Small intestine (tissue), 7 donors: ENCODE data around the gene ANG. TPM values are rescaled to one million over a fixed set of nuclear protein-coding genes. Genes with fewer than 3 reads are reported as not detected.

Experiments
- DNase-seq, 2 donors: peaks; one replicate each; pipeline versions ENCODE4 v3.0.0 to v3.0.0-alpha.2; 2013
- FAIRE-seq: peaks from 2 replicates; lab custom pipeline; 2012; peaks lifted over from hg19 to GRCh38; lab: Jason Lieb, UNC
- H3K27ac ChIP-seq, 3 donors: one replicate each; pipeline ENCODE4 v1.5.1; 2013; ENCODE audit warnings: low read length in 2 of 3, mild to moderate bottlenecking in 2 of 3, control low read depth in 1 of 3, inconsistent platforms in 1 of 3, low read depth in 1 of 3, moderate library complexity in 1 of 3
- H3K27me3 ChIP-seq, 3 donors: one replicate each; pipeline ENCODE4 v1.6.1; 2013; ENCODE audit warnings: low read length in 3 of 3, inconsistent platforms in 1 of 3; ENCODE audit not compliant: control insufficient read depth in 3 of 3, insufficient read depth in 3 of 3
- H3K36me3 ChIP-seq, 3 donors: one replicate each; pipeline ENCODE4 v1.6.1; 2013; ENCODE audit warnings: low read length in 3 of 3, inconsistent platforms in 1 of 3, low read depth in 1 of 3, mild to moderate bottlenecking in 1 of 3, moderate library complexity in 1 of 3; ENCODE audit not compliant: control insufficient read depth in 3 of 3, insufficient read depth in 2 of 3
- H3K4me1 ChIP-seq, 3 donors: one replicate each; pipeline ENCODE4 v1.6.1; 2013; ENCODE audit warnings: low read length in 2 of 3, inconsistent platforms in 1 of 3, low read depth in 1 of 3, mild to moderate bottlenecking in 1 of 3, moderate library complexity in 1 of 3; ENCODE audit not compliant: control insufficient read depth in 3 of 3, insufficient read depth in 2 of 3
- H3K4me3 ChIP-seq, 3 donors: one replicate each; pipeline ENCODE4 v1.5.1; 2013; ENCODE audit warnings: low read length in 3 of 3, control low read depth in 1 of 3, inconsistent platforms in 1 of 3, low read depth in 1 of 3, mild to moderate bottlenecking in 1 of 3, moderate library complexity in 1 of 3
- H3K9me3 ChIP-seq, 2 donors: one replicate each; pipeline ENCODE4 v1.6.1; 2013; ENCODE audit warnings: low read depth in 1 of 2, low read length in 1 of 2; ENCODE audit not compliant: control insufficient read depth in 2 of 2, insufficient read depth in 1 of 2
- WGBS, 3 donors: extraction: QIAGEN DNeasy Blood & Tissue Kit; methylation state at CpG; one replicate each; pipeline ENCODE4 v1.1.7; 2013; 5-methylcytosine and 5-hydroxymethylcytosine counted together
- polyA plus RNA-seq, 4 donors: library from polyadenylated mRNA; stranded (reverse) in 3 of 4; unstranded in 1 of 4; fragments of 200-250 nt in 3 of 4; fragments of 120-200 nt in 1 of 4; gene quantifications; one replicate each; pipeline versions ENCODE4 v1.2.1 to v1.2.3, GENCODE V29; 2013
- donor health status: healthy with polysubstance abuse.
- donor health status: control.
- donor health status: control.
- donor health status: Bipolar disorder and iron deficiency.
- donor health status: healthy.

ANG gene
- polyA plus RNA-seq, 4 donors, result 13.4 to 63.1 (median 20.8) TPM

- FAIRE-seq (no peak), DNase-seq (peak; percentile 74 to 81)
- 19 to 48% (median 40%) methylated on average over 7 of the region's 7 CpGs for WGBS, 3 donors
- Histone ChIP-seq H3K27me3 (no peaks in the 10 kb centered on the region), H3K4me3 (peak overlapping the region in 1 of 3 donors; percentile 13), H3K4me1 (peaks cover 0 to 36% (median 0%) of the 10 kb centered on the region in 3 donors), H3K9me3 (no peaks in the 10 kb centered on the region), H3K27ac (peak overlapping the region; percentile 98 to 100 (median 99)), H3K36me3 (no peaks in the 10 kb centered on the region)
These were observed 2.0 kb upstream of the ANG start for GRCh38 chr14:20686386-20687143.

- Histone ChIP-seq H3K27me3 (no peaks in the 10 kb centered on the region), H3K4me3 (peak overlapping the region in 1 of 3 donors; percentile 26), H3K4me1 (peaks cover 0 to 35% (median 0%) of the 10 kb centered on the region in 3 donors), H3K27ac (peak overlapping the region; percentile 73 to 99 (median 79)), H3K9me3 (no peaks in the 10 kb centered on the region), H3K36me3 (no peaks in the 10 kb centered on the region)
- FAIRE-seq (no peak), DNase-seq (peak; percentile 91)
- WGBS, 3 donors, result 20 to 68% (median 34%) methylated on average over 5 of the region's 5 CpGs
These were observed 1.0 kb upstream of the ANG start for GRCh38 chr14:20687362-20688166.

GRCh38 chr14:20690848-20691640, 2.5 kb downstream of the ANG start:
- 23 to 32% (median 23%) methylated on average over 9 of the region's 9 CpGs for WGBS, 3 donors
- Histone ChIP-seq H3K27ac (no peak overlapping the region), H3K36me3 (peaks cover 0 to 9% (median 0%) of the 10 kb centered on the region in 3 donors), H3K4me1 (peaks cover 0 to 30% (median 0%) of the 10 kb centered on the region in 3 donors), H3K9me3 (no peaks in the 10 kb centered on the region), H3K27me3 (no peaks in the 10 kb centered on the region), H3K4me3 (no peak overlapping the region)
- FAIRE-seq (no peak), DNase-seq (peak; percentile 83 to 86)

DNA sequence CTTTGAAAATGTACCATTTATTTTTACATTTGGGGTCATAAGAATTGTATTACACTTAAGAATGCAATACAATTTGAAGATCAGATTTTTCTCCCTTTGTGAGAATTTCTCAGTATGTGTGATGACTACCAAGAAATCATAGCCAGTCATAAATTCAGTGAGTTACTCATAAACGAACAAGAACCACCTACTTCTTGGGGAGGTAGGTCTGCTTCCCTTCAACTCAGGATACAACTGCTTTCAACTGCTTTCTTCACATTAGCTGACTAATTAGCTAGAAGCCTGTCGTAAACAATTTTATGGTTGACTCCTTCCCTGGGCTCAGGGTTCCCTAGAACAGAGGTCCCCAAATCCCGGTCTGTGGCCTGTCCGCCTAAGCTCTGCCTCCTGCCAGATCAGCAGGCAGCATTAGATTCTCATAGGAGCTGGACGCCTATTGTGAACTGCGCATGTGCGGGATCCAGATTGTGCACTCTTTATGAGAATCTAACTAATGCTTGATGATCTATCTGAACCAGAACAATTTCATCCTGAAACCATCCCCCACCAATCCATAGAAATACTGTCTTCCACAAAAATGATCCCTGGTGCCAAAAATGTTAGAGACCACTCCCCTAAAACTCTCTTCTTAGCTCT, 3.7 kb downstream of the ANG start:
- peaks cover 0 to 20% (median 0%) of the 10 kb centered on the region in 3 donors for H3K4me1 ChIP-seq
- H3K4me3 ChIP-seq, result no peak overlapping the region
- DNase-seq (peak in 1 of 2 donors; percentile 40), FAIRE-seq (no peak)
- no peaks in the 10 kb centered on the region for H3K27me3 ChIP-seq
- H3K27ac ChIP-seq, result no peak overlapping the region
- WGBS, 3 donors, result 65 to 80% (median 69%) methylated on average over 7 of the region's 7 CpGs
- H3K36me3 ChIP-seq, result peaks cover 0 to 9% (median 0%) of the 10 kb centered on the region in 3 donors
- no peaks in the 10 kb centered on the region for H3K9me3 ChIP-seq

GRCh38 chr14:20696764-20697163, 8.2 kb downstream of the ANG start:
- 90 to 93% (median 90%) methylated on average over 5 of the region's 5 CpGs for WGBS, 3 donors
- DNase-seq, result no peak
- H3K4me1 ChIP-seq, result peaks cover 0 to 3% (median 0%) of the 10 kb centered on the region in 3 donors
- no peak for FAIRE-seq
- H3K27ac ChIP-seq, result no peak overlapping the region
- H3K27me3 ChIP-seq, result no peaks in the 10 kb centered on the region
- H3K4me3 ChIP-seq, result no peak overlapping the region
- H3K9me3 ChIP-seq, result peaks cover 0 to 6% of the 10 kb centered on the region in 2 donors
- peaks cover 2 to 13% (median 3%) of the 10 kb centered on the region in 3 donors for H3K36me3 ChIP-seq

- Histone ChIP-seq H3K9me3 (peaks cover 0 to 6% of the 10 kb centered on the region in 2 donors), H3K4me1 (peaks cover 0 to under 1% (median 0%) of the 10 kb centered on the region in 3 donors), H3K36me3 (peaks cover 2 to 13% (median 3%) of the 10 kb centered on the region in 3 donors), H3K27me3 (no peaks in the 10 kb centered on the region), H3K4me3 (no peak overlapping the region), H3K27ac (no peak overlapping the region)
- peak; percentile 41 for FAIRE-seq
- peak; percentile 79 for DNase-seq
- 31 to 35% (median 34%) methylated on average over 6 of the region's 6 CpGs for WGBS, 3 donors
These were observed 8.9 kb downstream of the ANG start for GRCh38 chr14:20697273-20698017.

DNA sequence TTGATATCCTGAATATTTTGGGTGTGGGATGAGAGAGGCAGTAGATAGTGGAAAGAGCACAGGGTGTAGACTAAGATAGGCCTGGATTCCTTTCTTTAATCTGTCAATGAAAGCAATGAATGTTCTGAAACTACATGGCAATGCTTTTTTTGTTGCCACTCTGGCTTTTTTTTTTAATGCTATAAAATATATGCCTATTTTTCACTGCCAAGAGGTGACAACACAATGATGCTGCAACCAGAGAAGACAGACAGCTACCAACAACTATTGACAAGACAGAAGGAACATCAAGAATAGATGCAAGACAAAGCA, 9.4 kb downstream of the ANG start:
- H3K4me3 ChIP-seq, result no peak overlapping the region
- peaks cover 0 to 6% of the 10 kb centered on the region in 2 donors for H3K9me3 ChIP-seq
- no peak for FAIRE-seq
- no peak for DNase-seq
- H3K27ac ChIP-seq, result no peak overlapping the region
- H3K27me3 ChIP-seq, result no peaks in the 10 kb centered on the region
- no peaks in the 10 kb centered on the region for H3K4me1 ChIP-seq
- peaks cover 2 to 13% (median 3%) of the 10 kb centered on the region in 3 donors for H3K36me3 ChIP-seq
